AG09309 (cell line): ENCODE results near the gene TMPO.
A peak's percentile ranks its signal among the peaks of the same experiment; 100 is the strongest.
"Not testable (repeated sequence)": the region's sequence is repeated elsewhere in the genome, so short reads cannot be mapped to it uniquely, and the experiment has no call there.

Experiments used
- DNase-seq: peaks from one replicate; pipeline ENCODE4 v3.0.0-alpha.2; 2010; ENCODE audit warnings: low read depth
- H3K4me3 ChIP-seq: 2 replicates; pipeline ENCODE4 v1.5.1; 2011; ENCODE audit warnings: mild to moderate bottlenecking, low read depth, low read length, moderate library complexity; ENCODE audit not compliant: control insufficient read depth
- CTCF ChIP-seq: IDR thresholded peaks from 2 replicates; pipeline ENCODE4 v1.5.1; 2011; ENCODE audit warnings: mild to moderate bottlenecking, low read depth, low read length, inconsistent platforms; ENCODE audit not compliant: insufficient read depth, control insufficient read depth; ENCODE audit errors: missing control alignments

TMPO gene

GRCh38 chr12:98533723-98534251, 18.4 kb downstream of the TMPO start:
- no peak overlapping the region for H3K4me3 ChIP-seq
- no peak for TF ChIP-seq CTCF
- DNase-seq = peak; percentile 51

GRCh38 chr12:98538031-98538430, 22.6 kb downstream of the TMPO start:
- DNase-seq = no peak
- TF ChIP-seq CTCF = no peak
- no peak overlapping the region for H3K4me3 ChIP-seq

GRCh38 chr12:98543701-98544100, 28.3 kb downstream of the TMPO start:
- TF ChIP-seq CTCF = no peak
- no peak for DNase-seq

GRCh38 chr12:98544751-98545150, 29.4 kb downstream of the TMPO start:
- no peak overlapping the region for H3K4me3 ChIP-seq
- no peak for DNase-seq
- no peak for TF ChIP-seq CTCF

More at GRCh38 chr12:98543701-98544100, 28.3 kb downstream of the TMPO start:
- H3K4me3 ChIP-seq = no peak overlapping the region

- TF ChIP-seq CTCF = no peak
- DNase-seq = no peak
- H3K4me3 ChIP-seq = no peak overlapping the region
Measured at GRCh38 chr12:98549371-98550110, 34.2 kb downstream of the TMPO start.

- no peak for DNase-seq
- no peak overlapping the region for H3K4me3 ChIP-seq
- no peak for TF ChIP-seq CTCF
Measured at GRCh38 chr12:98551787-98552186, 36.4 kb downstream of the TMPO start.

- DNase-seq, H3K4me3 ChIP-seq: not testable (repeated sequence)
Measured at GRCh38 chr12:98558097-98558496, 42.7 kb downstream of the TMPO start.
